ENCODE data around the gene SAMD4B. TPM values are rescaled to one million over a fixed set of nuclear protein-coding genes. Genes with fewer than 3 reads are reported as not detected.

The SAMD4B gene
- total RNA-seq, 6 experiments from 2014 or later = 23.0 to 45.6 (median 31.6) TPM

- DNase-seq (peak in 1 of 3 donors; percentile 57), ATAC-seq (no peak)
- intact Hi-C loops (cut with DNase I) = no loop called here
- peaks cover 0 to 11% (median 7%) of the 10 kb centered on the region in 4 donors for H3K36me3 ChIP-seq
- no peaks in the 10 kb centered on the region for H3K27me3 ChIP-seq
- WGBS (ENCODE audit: insufficient coverage, low coverage, low lambda C conversion rate, missing lambda C conversion rate) = 93% methylated on average over 7 of the region's 17 CpGs
- peaks cover 0 to 33% (median 15%) of the 10 kb centered on the region in 4 donors for H3K4me1 ChIP-seq
- peak overlapping the region in 1 of 3 donors; percentile 84 for H3K4me3 ChIP-seq
- H3K27ac ChIP-seq = peak overlapping the region; percentile 93 to 100 (median 99)
- H3K9me3 ChIP-seq = no peaks in the 10 kb centered on the region
- no peak for TF ChIP-seq CTCF (IDR thresholded peaks at IDR 0.05)
Observed at GRCh38 chr19:39405261-39405957, 63.2 kb downstream of the SAMD4B start.

- peak overlapping the region; percentile 93 to 100 (median 99) for H3K27ac ChIP-seq
- WGBS (ENCODE audit: insufficient coverage, low coverage, low lambda C conversion rate, missing lambda C conversion rate) = 8% methylated on average over 22 of the region's 22 CpGs
- H3K9me3 ChIP-seq = no peaks in the 10 kb centered on the region
- peaks cover 0 to 26% (median 13%) of the 10 kb centered on the region in 4 donors for H3K4me1 ChIP-seq
- peaks cover 0 to 11% (median 7%) of the 10 kb centered on the region in 4 donors for H3K36me3 ChIP-seq
- DNase-seq (no peak), ATAC-seq (peak in 3 of 4 donors; percentile 0 to 1 (median 0))
- H3K4me3 ChIP-seq = peak overlapping the region; percentile 84 to 99 (median 97)
- no peaks in the 10 kb centered on the region for H3K27me3 ChIP-seq
- intact Hi-C loops (cut with DNase I) = no loop called here
- no peak for TF ChIP-seq CTCF (IDR thresholded peaks at IDR 0.05)
- no peak for TF ChIP-seq POLR2A (IDR thresholded peaks at IDR 0.05)
Observed at GRCh38 chr19:39405958-39406655, 63.9 kb downstream of the SAMD4B start.

- Histone ChIP-seq H3K27ac (peak within 1 kb of the TSS; percentile 93 to 100 (median 99)), H3K4me1 (peaks cover 0 to 23% (median 11%) of the 10 kb centered on the region in 4 donors), H3K4me3 (peak within 1 kb of the TSS; percentile 84 to 99 (median 97)), H3K36me3 (peaks cover 0 to 11% (median 7%) of the 10 kb centered on the region in 4 donors), H3K27me3 (no peaks in the 10 kb centered on the region), H3K9me3 (no peaks in the 10 kb centered on the region)
- TF ChIP-seq POLR2A (IDR thresholded peaks at IDR 0.05) (peak; percentile 99), CTCF (IDR thresholded peaks at IDR 0.05) (no peak)
- peak; percentile 92 to 95 (median 94) for DNase-seq
- peak; percentile 11 to 46 (median 42) for ATAC-seq
- intact Hi-C loops (cut with DNase I) = no loop called here
- WGBS (ENCODE audit: insufficient coverage, low coverage, low lambda C conversion rate, missing lambda C conversion rate) = 0% methylated on average over 23 of the region's 56 CpGs
Observed at GRCh38 chr19:39406656-39407409, 64.6 kb downstream of the SAMD4B start, which contains the start of gene ZFP36. ZFP36 (plus strand) TSS chr19:39406847; CDS start chr19:39406905, 58 bp downstream.

- WGBS (ENCODE audit: insufficient coverage, low coverage, low lambda C conversion rate, missing lambda C conversion rate) = no CpG with 5 or more reads among the region's 14 CpGs
- ATAC-seq (no peak), DNase-seq (peak in 1 of 3 donors; percentile 68)
- no peaks in the 10 kb centered on the region for H3K9me3 ChIP-seq
- peaks cover 0 to 18% (median 9%) of the 10 kb centered on the region in 4 donors for H3K4me1 ChIP-seq
- no peaks in the 10 kb centered on the region for H3K27me3 ChIP-seq
- TF ChIP-seq POLR2A (IDR thresholded peaks at IDR 0.05) = no peak
- intact Hi-C loops (cut with DNase I) = no loop called here
- peaks cover 0 to 11% (median 7%) of the 10 kb centered on the region in 4 donors for H3K36me3 ChIP-seq
- peak overlapping the region; percentile 93 to 100 (median 99) for H3K27ac ChIP-seq
- H3K4me3 ChIP-seq = peak overlapping the region; percentile 84 to 99 (median 97)
Observed at GRCh38 chr19:39407410-39407659, 65.1 kb downstream of the SAMD4B start.
